Psoas muscle (tissue), 8 donors: ENCODE results near the gene TNNC1. TPM values are rescaled to one million over a fixed set of nuclear protein-coding genes. Genes with fewer than 3 reads are reported as not detected.
A peak's percentile ranks its signal among the peaks of the same experiment; 100 is the strongest.

Source experiments
- ATAC-seq, 4 donors: fragments of 200-7000 bp; cut with Tn5 transposase; one replicate each; pipeline ENCODE4 v1.9.1; 2020; ENCODE audit warnings: moderate library complexity in 3 of 4, mild to moderate bottlenecking in 2 of 4
- DNase-seq, 2 donors: peaks; one replicate each; pipeline ENCODE4 v3.0.0-alpha.2; 2020
- H3K27ac ChIP-seq: fragments of 200-600 bp; one replicate; pipeline ENCODE4 v1.8.0; 2022
- H3K27me3 ChIP-seq, 3 donors: fragments of 200-600 bp in 1 of 3; one replicate each; pipeline versions ENCODE4 v1.6.1 to v1.8.0; 2013 to 2022; ENCODE audit warnings: low read length in 2 of 3, mild to moderate bottlenecking in 2 of 3, moderate library complexity in 1 of 3; ENCODE audit not compliant: insufficient read depth in 3 of 3
- H3K36me3 ChIP-seq, 2 donors: fragments of 200-600 bp in 1 of 2; one replicate each; pipeline versions ENCODE4 v1.6.1 to v1.8.0; 2013 to 2022; ENCODE audit warnings: low read depth in 1 of 2, mild to moderate bottlenecking in 1 of 2, moderate library complexity in 1 of 2; ENCODE audit not compliant: insufficient read depth in 1 of 2
- H3K4me1 ChIP-seq: fragments of 200-600 bp; one replicate; pipeline ENCODE4 v1.8.0; 2022
- H3K4me3 ChIP-seq: fragments of 200-600 bp; one replicate; pipeline ENCODE4 v1.8.0; 2022; ENCODE audit warnings: mild to moderate bottlenecking
- H3K9me3 ChIP-seq: fragments of 200-600 bp; one replicate; pipeline ENCODE4 v1.8.0; 2022
- CTCF ChIP-seq: fragments of 200-600 bp; IDR thresholded peaks from one replicate; pipeline ENCODE4 v1.8.0; 2022; ENCODE audit warnings: antibody characterized with exemption
- WGBS, 3 donors: extraction: QIAGEN DNeasy Blood & Tissue Kit; methylation state at CpG; one replicate each; pipeline versions ENCODE4 v1.1.6 to v1.1.7; 2013; 5-methylcytosine and 5-hydroxymethylcytosine counted together
- intact Hi-C, 2 donors: fragments of 100-400 bp; cut with DNase I; formaldehyde crosslinking; loops; one replicate each; pipeline versions ENCODE4 v1.11.0 to v1.14.2; 2022
- polyA plus RNA-seq, 3 donors: library from polyadenylated mRNA; stranded (reverse); fragments of 200-250 nt; gene quantifications; one replicate each; pipeline ENCODE4 v1.2.3, GENCODE V29; 2013
- total RNA-seq, 4 donors: library from RNA; stranded (reverse); fragmentation: NEBNext Ultra II Directional in 2 of 4; extraction: Animal tissue kit (Norgen Biotek cat#: 25700) in 2 of 4; gene quantifications; one replicate each; pipeline versions ENCODE4 v1.2.1 to v1.2.4, GENCODE V29; 2021 to 2023
- donor health status: healthy with polysubstance abuse.
- donor health status: DM: no; HTN: no; CAD: no; lungs with moderate emphysema.
- donor health status: Bipolar disorder and iron deficiency.
- donor health status: healthy.
- donor health status: DM: yes; HTN: yes; CAD: no.
- donor health status: DM: no; HTN: no; CAD: no.
- donor health status: DM: no; HTN: no; CAD: no.
- donor health status: DM: yes; HTN: yes; CAD: no.

Gene TNNC1
- total and polyA plus RNA-seq, 7 donors, result 4,153 to 7,172 (median 6,385) TPM

GRCh38 chr3:52470920-52471319 is 17.1 kb upstream of the TNNC1 start:
- 96 to 97% (median 96%) methylated on average over 4 of the region's 4 CpGs for WGBS, 3 donors
- intact Hi-C loops, result loop anchor here (1.0 to 5.0 kb wide), 4 partner anchors 15 to 216 kb away; partner anchors contain the start of genes GNL3 (in 1 of the 2), NT5DC2 (in 1 of the 2), PBRM1 (in 1 of the 2) and UQCC5 (in 1 of the 2)

GRCh38 chr3:52469001-52469400 is 15.2 kb upstream of the TNNC1 start:
- Histone ChIP-seq H3K4me3 (no peak overlapping the region), H3K36me3 (peaks cover 0 to 57% of the 10 kb centered on the region in 2 donors), H3K27me3 (no peaks in the 10 kb centered on the region), H3K4me1 (peaks cover 39% of the 10 kb centered on the region), H3K9me3 (no peaks in the 10 kb centered on the region), H3K27ac (peak overlapping the region; percentile 51)
- no peak for ATAC-seq
- WGBS, 3 donors, result 46 to 70% (median 52%) methylated on average over 5 of the region's 5 CpGs
- no peak for DNase-seq
- TF ChIP-seq CTCF, result no peak
- intact Hi-C loops, result no loop called here

More at GRCh38 chr3:52470920-52471319, 17.1 kb upstream of the TNNC1 start:
- Histone ChIP-seq H3K4me3 (no peak overlapping the region), H3K27ac (peak overlapping the region; percentile 68), H3K9me3 (no peaks in the 10 kb centered on the region), H3K36me3 (peaks cover 0 to 63% of the 10 kb centered on the region in 2 donors), H3K4me1 (peaks cover 39% of the 10 kb centered on the region), H3K27me3 (no peaks in the 10 kb centered on the region)
- no peak for TF ChIP-seq CTCF
- ATAC-seq (no peak), DNase-seq (peak in 1 of 2 donors; percentile 31)

DNA sequence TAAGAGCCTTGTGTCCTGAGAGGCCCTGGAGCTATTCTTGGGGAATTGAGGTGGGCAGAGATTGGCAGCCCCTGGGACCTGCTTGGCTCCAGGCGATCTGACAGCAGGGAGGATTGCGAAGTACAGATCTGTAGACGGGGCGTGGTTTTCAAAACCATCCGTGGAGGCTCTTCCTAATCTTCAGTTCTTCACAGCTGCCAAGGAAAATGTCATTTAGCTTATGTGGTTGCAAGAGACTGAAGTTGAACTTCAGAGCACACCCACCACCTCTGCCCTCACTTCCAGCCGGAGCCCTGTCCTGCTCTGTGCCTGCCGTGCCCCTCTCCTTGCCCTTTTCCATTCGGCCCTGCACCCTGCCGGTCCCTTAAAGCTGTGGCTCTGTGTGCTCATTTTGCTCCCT is 14.5 kb upstream of the TNNC1 start:
- peak overlapping the region; percentile 51 for H3K27ac ChIP-seq
- intact Hi-C loops, result no loop called here
- ATAC-seq (peak; percentile 27 to 71 (median 44)), DNase-seq (peak in 1 of 2 donors; percentile 54)
- no peak for TF ChIP-seq CTCF
- no peak overlapping the region for H3K4me3 ChIP-seq
- no peaks in the 10 kb centered on the region for H3K9me3 ChIP-seq
- peaks cover 0 to 55% of the 10 kb centered on the region in 2 donors for H3K36me3 ChIP-seq
- H3K27me3 ChIP-seq, result no peaks in the 10 kb centered on the region
- 27 to 53% (median 29%) methylated on average over 9 of the region's 9 CpGs for WGBS, 3 donors
- H3K4me1 ChIP-seq, result peaks cover 39% of the 10 kb centered on the region

- peaks cover 6 to 75% of the 10 kb centered on the region in 2 donors for H3K36me3 ChIP-seq
- DNase-seq, result no peak
Observed at GRCh38 chr3:52463416-52463815, 9.6 kb upstream of the TNNC1 start.

More at GRCh38 chr3:52463416-52463815, 9.6 kb upstream of the TNNC1 start:
- WGBS, 3 donors, result 83 to 91% (median 91%) methylated on average over 5 of the region's 5 CpGs
- H3K4me1 ChIP-seq, result peaks cover 11% of the 10 kb centered on the region
- H3K27ac ChIP-seq, result no peak overlapping the region
- no peak for ATAC-seq
- H3K9me3 ChIP-seq, result no peaks in the 10 kb centered on the region
- H3K27me3 ChIP-seq, result no peaks in the 10 kb centered on the region
- H3K4me3 ChIP-seq, result no peak overlapping the region
- intact Hi-C loops, result no loop called here
- no peak for TF ChIP-seq CTCF
